K562 (cell line): Measurements from ENCODE around the gene IL1RL1. TPM values are rescaled to one million over a fixed set of nuclear protein-coding genes. Genes with fewer than 3 reads are reported as not detected.
A peak's percentile ranks its signal among the peaks of the same experiment; 100 is the strongest.

Experiments
- ADNP ChIP-seq: fragments of 200-800 bp; sonication (Bioruptor generic); IDR thresholded peaks from 2 replicates; pipeline ENCODE4 v1.6.1; 2016; ENCODE audit warnings: missing genetic modification characterization, missing compliant biosample characterization
- CBX5 ChIP-seq: IDR thresholded peaks from 2 replicates; pipeline ENCODE4 v1.6.1; 2014; ENCODE audit warnings: low read depth, borderline replicate concordance
- CCNT2 ChIP-seq: IDR thresholded peaks from 2 replicates; pipeline ENCODE4 v1.6.1; 2011; ENCODE audit warnings: borderline replicate concordance, low read depth, mild to moderate bottlenecking, moderate library complexity, mixed read lengths, low read length; ENCODE audit not compliant: insufficient read length; ENCODE audit errors: extremely low read depth
- CHD2 ChIP-seq: IDR thresholded peaks from 2 replicates; pipeline ENCODE4 v1.6.1; 2011; ENCODE audit warnings: low read depth, low read length
- CTBP1 ChIP-seq: fragments of 450-650 bp; IDR thresholded peaks from 2 replicates; pipeline ENCODE4 v1.6.1; 2016; ENCODE audit warnings: borderline replicate concordance
- ESRRA ChIP-seq: fragments of 450-650 bp; IDR thresholded peaks from 2 replicates; pipeline ENCODE4 v1.6.1; 2014; ENCODE audit warnings: low read depth, mild to moderate bottlenecking, moderate library complexity, borderline replicate concordance
- KAT7 ChIP-seq: sonication (generic); formaldehyde crosslinking; IDR thresholded peaks from 2 replicates; pipeline ENCODE4 v1.8.0; 2022; ENCODE audit warnings: missing genetic modification reagents, mild to moderate bottlenecking, borderline replicate concordance
- KHSRP ChIP-seq: fragments of 450-650 bp; IDR thresholded peaks from 2 replicates; pipeline ENCODE4 v1.6.1; 2017
- MTA1 ChIP-seq: fragments of 450-650 bp; IDR thresholded peaks from 2 replicates; pipeline ENCODE4 v1.6.1; 2017; ENCODE audit warnings: borderline replicate concordance
- NBN ChIP-seq: fragments of 450-650 bp; IDR thresholded peaks from 2 replicates; pipeline ENCODE4 v1.6.1; 2016; ENCODE audit warnings: low read depth, mild to moderate bottlenecking
- NFIC ChIP-seq: fragments of 450-650 bp; IDR thresholded peaks from 2 replicates; pipeline ENCODE4 v1.6.1; 2017; ENCODE audit warnings: mild to moderate bottlenecking, inconsistent platforms
- RBM25 ChIP-seq: fragments of 200-400 bp; formaldehyde crosslinking; IDR thresholded peaks from 2 replicates; pipeline ENCODE4 v1.6.1; 2018; ENCODE audit warnings: low read length, low read depth, moderate library complexity; ENCODE audit not compliant: severe bottlenecking
- SAP30 ChIP-seq: fragments of 200-600 bp; sonication (generic); IDR thresholded peaks from 2 replicates; pipeline ENCODE4 v1.6.1; 2012; ENCODE audit warnings: borderline replicate concordance, low read depth, mild to moderate bottlenecking, moderate library complexity, low read length, control low read depth, inconsistent platforms; ENCODE audit not compliant: insufficient read depth, poor library complexity, severe bottlenecking
- TEAD2 ChIP-seq: fragments of 450-650 bp; IDR thresholded peaks from 2 replicates; pipeline ENCODE4 v1.6.1; 2016; ENCODE audit warnings: missing genetic modification characterization, control low read depth, missing compliant biosample characterization
- TOE1 ChIP-seq, 2 experiments: fragments of 450-650 bp in 1 of 2; sonication (generic) in 1 of 2; formaldehyde crosslinking in 1 of 2; IDR thresholded peaks; 2 replicates each; pipeline versions ENCODE4 v1.7.1 to v1.8.0; 2016 to 2022; ENCODE audit warnings: borderline replicate concordance in 2 of 2, mild to moderate bottlenecking in 2 of 2, antibody characterized with exemption in 1 of 2, inconsistent platforms in 1 of 2, low read depth in 1 of 2, missing genetic modification reagents in 1 of 2, moderate library complexity in 1 of 2
- XRCC3 ChIP-seq: fragments of 450-650 bp; IDR thresholded peaks from 2 replicates; pipeline ENCODE4 v1.6.1; 2017; ENCODE audit warnings: mild to moderate bottlenecking, moderate library complexity
- ZC3H8 ChIP-seq: fragments of 450-650 bp; IDR thresholded peaks from 2 replicates; pipeline ENCODE4 v1.6.1; 2017
- polyA plus RNA-seq, 8 experiments: library from polyadenylated mRNA; depleted of rRNA in 4 of 8; stranded (reverse) in 5 of 8; unstranded in 3 of 8; fragments of >200 nt; fragmentation: Nextera tagmentation in 2 of 8; fragmentation: Illumina TruSeq in 1 of 8; extraction: Ambion mirVana in 2 of 8; extraction: Trizol in 1 of 8; gene quantifications; 2 replicates each; pipeline versions ENCODE4 v1.2.1 to v1.2.3, GENCODE V29; 2011 to 2014; ENCODE audit warnings: inconsistent platforms in 1 of 8, missing spikeins in 1 of 8
- total RNA-seq, 7 experiments: library from RNA; depleted of rRNA in 6 of 7; stranded (reverse); fragments of >200 nt in 6 of 7; fragmentation: Illumina TruSeq in 2 of 7; extraction: Trizol in 2 of 7; gene quantifications; 2 replicates each; pipeline versions ENCODE4 v1.2.1 to v1.2.3, GENCODE V29; 2011 to 2021; ENCODE audit warnings: low replicate concordance in 1 of 7
- TF ChIP-seq, protein P1 (sequence below): fragments of 200-800 bp; sonication (Bioruptor generic); IDR thresholded peaks from 2 replicates; pipeline ENCODE4 v1.6.1; 2017; ENCODE audit warnings: missing genetic modification characterization, missing compliant biosample characterization
- TF ChIP-seq, protein P2 (sequence below), 2 experiments: fragments of 450-650 bp; formaldehyde crosslinking in 1 of 2; IDR thresholded peaks; 2 replicates each; pipeline versions ENCODE4 v1.4.0 to v1.6.1; 2014 to 2020; ENCODE audit warnings: mild to moderate bottlenecking in 2 of 2, borderline replicate concordance in 1 of 2, low read depth in 1 of 2

Gene IL1RL1
- total and polyA plus RNA-seq, 9 of the 15 experiments (the other 6 are each of a cell fraction or from before 2014, with no cell fraction given) = 0.06 to 3.3 (median 0.59) TPM

GRCh38 chr2:102335871-102336366, 24.6 kb downstream of the IL1RL1 start (continued):
- TF ChIP-seq TOE1 (IDR thresholded peaks at IDR 0.05; ENCODE audit: borderline replicate concordance) = peak; percentile 56; the same call in 1 of the 2 replicates
- TF ChIP-seq TOE1 (CRISPR knock-in tag; IDR thresholded peaks at IDR 0.05; ENCODE audit: borderline replicate concordance, low read depth) = no peak
- TF ChIP-seq ADNP (tag) = peak; percentile 97
- TF ChIP-seq, protein P1, sequence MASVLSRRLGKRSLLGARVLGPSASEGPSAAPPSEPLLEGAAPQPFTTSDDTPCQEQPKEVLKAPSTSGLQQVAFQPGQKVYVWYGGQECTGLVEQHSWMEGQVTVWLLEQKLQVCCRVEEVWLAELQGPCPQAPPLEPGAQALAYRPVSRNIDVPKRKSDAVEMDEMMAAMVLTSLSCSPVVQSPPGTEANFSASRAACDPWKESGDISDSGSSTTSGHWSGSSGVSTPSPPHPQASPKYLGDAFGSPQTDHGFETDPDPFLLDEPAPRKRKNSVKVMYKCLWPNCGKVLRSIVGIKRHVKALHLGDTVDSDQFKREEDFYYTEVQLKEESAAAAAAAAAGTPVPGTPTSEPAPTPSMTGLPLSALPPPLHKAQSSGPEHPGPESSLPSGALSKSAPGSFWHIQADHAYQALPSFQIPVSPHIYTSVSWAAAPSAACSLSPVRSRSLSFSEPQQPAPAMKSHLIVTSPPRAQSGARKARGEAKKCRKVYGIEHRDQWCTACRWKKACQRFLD (CRISPR knock-in tag) = peak; percentile 93; the same call in 1 of the 2 replicates
- TF ChIP-seq, protein P2, sequence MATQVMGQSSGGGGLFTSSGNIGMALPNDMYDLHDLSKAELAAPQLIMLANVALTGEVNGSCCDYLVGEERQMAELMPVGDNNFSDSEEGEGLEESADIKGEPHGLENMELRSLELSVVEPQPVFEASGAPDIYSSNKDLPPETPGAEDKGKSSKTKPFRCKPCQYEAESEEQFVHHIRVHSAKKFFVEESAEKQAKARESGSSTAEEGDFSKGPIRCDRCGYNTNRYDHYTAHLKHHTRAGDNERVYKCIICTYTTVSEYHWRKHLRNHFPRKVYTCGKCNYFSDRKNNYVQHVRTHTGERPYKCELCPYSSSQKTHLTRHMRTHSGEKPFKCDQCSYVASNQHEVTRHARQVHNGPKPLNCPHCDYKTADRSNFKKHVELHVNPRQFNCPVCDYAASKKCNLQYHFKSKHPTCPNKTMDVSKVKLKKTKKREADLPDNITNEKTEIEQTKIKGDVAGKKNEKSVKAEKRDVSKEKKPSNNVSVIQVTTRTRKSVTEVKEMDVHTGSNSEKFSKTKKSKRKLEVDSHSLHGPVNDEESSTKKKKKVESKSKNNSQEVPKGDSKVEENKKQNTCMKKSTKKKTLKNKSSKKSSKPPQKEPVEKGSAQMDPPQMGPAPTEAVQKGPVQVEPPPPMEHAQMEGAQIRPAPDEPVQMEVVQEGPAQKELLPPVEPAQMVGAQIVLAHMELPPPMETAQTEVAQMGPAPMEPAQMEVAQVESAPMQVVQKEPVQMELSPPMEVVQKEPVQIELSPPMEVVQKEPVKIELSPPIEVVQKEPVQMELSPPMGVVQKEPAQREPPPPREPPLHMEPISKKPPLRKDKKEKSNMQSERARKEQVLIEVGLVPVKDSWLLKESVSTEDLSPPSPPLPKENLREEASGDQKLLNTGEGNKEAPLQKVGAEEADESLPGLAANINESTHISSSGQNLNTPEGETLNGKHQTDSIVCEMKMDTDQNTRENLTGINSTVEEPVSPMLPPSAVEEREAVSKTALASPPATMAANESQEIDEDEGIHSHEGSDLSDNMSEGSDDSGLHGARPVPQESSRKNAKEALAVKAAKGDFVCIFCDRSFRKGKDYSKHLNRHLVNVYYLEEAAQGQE (IDR thresholded peaks at IDR 0.05; ENCODE audit: borderline replicate concordance) = peak; percentile 45
- TF ChIP-seq, protein P2 (CRISPR knock-in tag; IDR thresholded peaks at IDR 0.05; ENCODE audit: low read depth) = no peak
- TF ChIP-seq RBM25 = peak; percentile 100
- peak; percentile 78; the same call in 1 of the 2 replicates for TF ChIP-seq CTBP1
- TF ChIP-seq XRCC3 = no peak; the same call in 1 of the 2 replicates
- peak; percentile 47; the same call in 1 of the 2 replicates for TF ChIP-seq KHSRP
- peak; percentile 59; the same call in 1 of the 2 replicates for TF ChIP-seq CBX5
- TF ChIP-seq MTA1 = peak; percentile 82
- TF ChIP-seq NFIC = peak; percentile 86
- peak; percentile 78 for TF ChIP-seq ESRRA
- 0 out of 2 replicates have a peak, but pooled peaks have one; percentile 11 for TF ChIP-seq TEAD2
- no peak for TF ChIP-seq CHD2
- TF ChIP-seq SAP30 = no peak
- no peak for TF ChIP-seq ZC3H8
- peak; percentile 96 for TF ChIP-seq NBN
- TF ChIP-seq KAT7 (CRISPR knock-in tag) = no peak
- TF ChIP-seq CCNT2 = peak; percentile 89
